Breast epithelium (tissue), 4 donors: Measurements from ENCODE around the gene DPPA5. TPM values are rescaled to one million over a fixed set of nuclear protein-coding genes. Genes with fewer than 3 reads are reported as not detected.

ENCODE experiments used
- DNase-seq, 2 donors: peaks; one replicate each; pipeline ENCODE4 v3.0.0-alpha.2; 2019; ENCODE audit warnings: low spot score in 2 of 2
- H3K27ac ChIP-seq, 2 donors: fragments of 200-600 bp; sonication (generic) in 1 of 2; one replicate each; pipeline ENCODE4 v1.5.1; 2016 to 2019; ENCODE audit warnings: mild to moderate bottlenecking in 1 of 2
- H3K27me3 ChIP-seq, 2 donors: fragments of 200-600 bp; sonication (generic) in 1 of 2; one replicate each; pipeline versions ENCODE4 v1.5.1 to v1.6.0; 2017 to 2019; ENCODE audit warnings: control low read depth in 1 of 2, mild to moderate bottlenecking in 1 of 2
- H3K36me3 ChIP-seq: fragments of 200-600 bp; one replicate; pipeline ENCODE4 v1.5.1; 2019
- H3K4me1 ChIP-seq, 2 donors: fragments of 200-600 bp; sonication (generic); one replicate each; pipeline ENCODE4 v1.5.1; 2016 to 2019; ENCODE audit warnings: control low read depth in 1 of 2
- H3K4me3 ChIP-seq, 3 donors: fragments of 200-600 bp; sonication (generic); 1 replicate in 2 of 3; 2 replicates in 1 of 3; pipeline ENCODE4 v1.5.1; 2016 to 2019; ENCODE audit warnings: mild to moderate bottlenecking in 3 of 3, moderate library complexity in 2 of 3
- H3K9me3 ChIP-seq, 2 donors: fragments of 200-600 bp; sonication (generic) in 1 of 2; one replicate each; pipeline ENCODE4 v1.5.1; 2016 to 2019; ENCODE audit warnings: control low read depth in 1 of 2
- POLR2A ChIP-seq: fragments of 450-650 bp; IDR thresholded peaks from one replicate; pipeline ENCODE4 v1.6.1; 2016; ENCODE audit warnings: antibody characterized with exemption, mild to moderate bottlenecking, moderate library complexity
- POLR2AphosphoS5 ChIP-seq, 3 donors: sonication (generic); formaldehyde crosslinking; IDR thresholded peaks; one replicate each; pipeline ENCODE4 v1.6.1; 2017; ENCODE audit warnings: antibody characterized with exemption in 3 of 3
- intact Hi-C: fragments of 100-400 bp; cut with DNase I; formaldehyde crosslinking; loops from one replicate; pipeline ENCODE4 v1.15.1; 2023; ENCODE audit warnings: low total_unique reads
- total RNA-seq, 3 donors: library from RNA; depleted of rRNA; stranded (reverse); fragments of >200 nt; gene quantifications; one replicate each; pipeline ENCODE4 v1.1.0, GENCODE V29; 2016
- TF ChIP-seq, protein P1 (sequence below), 3 donors: fragments of 450-650 bp; IDR thresholded peaks; one replicate each; pipeline ENCODE4 v1.5.1; 2016 to 2017; ENCODE audit warnings: antibody characterized with exemption in 3 of 3, mild to moderate bottlenecking in 3 of 3, moderate library complexity in 3 of 3

Gene DPPA5
- total RNA-seq, 3 donors from 2014 or later: not detected

DNA sequence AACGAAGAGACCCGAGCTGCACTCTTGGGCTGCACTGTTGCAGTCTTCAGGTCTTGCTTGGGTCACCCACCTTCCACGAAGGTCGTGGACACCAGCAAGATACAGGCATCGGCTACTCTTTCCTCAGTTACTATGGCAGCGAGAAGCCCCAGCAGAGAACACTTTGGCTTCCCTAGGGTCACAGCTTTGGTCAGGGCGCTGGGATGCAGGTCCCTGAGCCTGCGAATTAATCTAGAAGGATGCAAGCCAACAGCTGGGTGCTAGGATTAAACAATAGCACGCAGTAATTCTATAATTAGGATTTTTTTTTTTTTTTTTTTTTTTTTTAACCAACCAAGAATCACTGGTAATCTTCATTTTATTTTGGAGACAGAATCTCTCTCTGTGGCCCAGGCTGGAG lies 10.5 kb upstream of the DPPA5 start:
- no peak for DNase-seq

DNA sequence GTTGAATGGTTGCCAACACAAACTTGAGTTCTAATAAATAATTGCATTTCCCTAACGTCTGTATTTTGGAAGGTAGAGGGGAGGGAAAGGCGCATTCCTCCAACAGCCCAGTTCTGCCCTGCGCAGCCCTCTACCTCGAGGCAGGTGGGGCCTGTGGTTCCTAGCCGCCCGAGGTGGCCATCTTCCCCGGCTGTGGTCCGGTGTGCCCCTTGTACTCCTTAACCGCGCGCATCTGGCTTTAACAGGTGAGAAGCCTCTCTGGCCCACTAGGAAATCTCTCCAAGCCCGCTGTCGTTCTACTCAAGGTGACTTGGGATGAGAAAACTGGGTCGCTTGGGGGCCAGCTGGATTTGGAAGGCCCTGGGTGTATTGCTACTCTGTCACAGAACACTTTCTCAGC lies 10.0 kb upstream of the DPPA5 start:
- Histone ChIP-seq H3K27ac (no peak overlapping the region), H3K4me3 (no peak overlapping the region), H3K36me3 (no peaks in the 10 kb centered on the region), H3K27me3 (no peaks in the 10 kb centered on the region), H3K9me3 (peaks cover 0 to 15% of the 10 kb centered on the region in 2 donors), H3K4me1 (no peaks in the 10 kb centered on the region)
- no peak for DNase-seq
- intact Hi-C loops: no loop called here
- no peak for TF ChIP-seq POLR2AphosphoS5 (IDR thresholded peaks at IDR 0.05)
- TF ChIP-seq, protein P1, sequence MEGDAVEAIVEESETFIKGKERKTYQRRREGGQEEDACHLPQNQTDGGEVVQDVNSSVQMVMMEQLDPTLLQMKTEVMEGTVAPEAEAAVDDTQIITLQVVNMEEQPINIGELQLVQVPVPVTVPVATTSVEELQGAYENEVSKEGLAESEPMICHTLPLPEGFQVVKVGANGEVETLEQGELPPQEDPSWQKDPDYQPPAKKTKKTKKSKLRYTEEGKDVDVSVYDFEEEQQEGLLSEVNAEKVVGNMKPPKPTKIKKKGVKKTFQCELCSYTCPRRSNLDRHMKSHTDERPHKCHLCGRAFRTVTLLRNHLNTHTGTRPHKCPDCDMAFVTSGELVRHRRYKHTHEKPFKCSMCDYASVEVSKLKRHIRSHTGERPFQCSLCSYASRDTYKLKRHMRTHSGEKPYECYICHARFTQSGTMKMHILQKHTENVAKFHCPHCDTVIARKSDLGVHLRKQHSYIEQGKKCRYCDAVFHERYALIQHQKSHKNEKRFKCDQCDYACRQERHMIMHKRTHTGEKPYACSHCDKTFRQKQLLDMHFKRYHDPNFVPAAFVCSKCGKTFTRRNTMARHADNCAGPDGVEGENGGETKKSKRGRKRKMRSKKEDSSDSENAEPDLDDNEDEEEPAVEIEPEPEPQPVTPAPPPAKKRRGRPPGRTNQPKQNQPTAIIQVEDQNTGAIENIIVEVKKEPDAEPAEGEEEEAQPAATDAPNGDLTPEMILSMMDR (IDR thresholded peaks at IDR 0.05): no peak
- no peak for TF ChIP-seq POLR2A

More for the DNA sequence above, 10.5 kb upstream of the DPPA5 start:
- Histone ChIP-seq H3K27ac (no peak overlapping the region), H3K4me3 (no peak overlapping the region), H3K27me3 (no peaks in the 10 kb centered on the region), H3K9me3 (peaks cover 0 to 15% of the 10 kb centered on the region in 2 donors), H3K36me3 (no peaks in the 10 kb centered on the region), H3K4me1 (no peaks in the 10 kb centered on the region)
- intact Hi-C loops: no loop called here
- TF ChIP-seq POLR2AphosphoS5 (IDR thresholded peaks at IDR 0.05) (no peak), POLR2A (no peak)
- TF ChIP-seq, protein P1 (IDR thresholded peaks at IDR 0.05): no peak

DNA sequence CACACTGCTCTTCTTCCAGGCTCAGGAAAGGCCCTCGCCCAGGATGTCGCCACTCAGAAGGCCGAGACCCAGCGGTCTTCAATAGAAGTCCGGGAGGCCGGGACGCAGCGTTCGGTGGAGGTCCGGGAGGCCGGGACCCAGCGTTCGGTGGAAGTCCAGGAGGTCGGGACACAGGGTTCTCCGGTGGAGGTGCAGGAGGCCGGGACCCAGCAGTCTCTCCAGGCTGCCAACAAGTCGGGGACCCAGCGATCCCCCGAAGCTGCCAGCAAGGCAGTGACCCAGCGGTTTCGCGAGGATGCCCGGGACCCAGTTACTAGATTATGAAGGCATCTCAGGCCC lies 9.4 kb upstream of the DPPA5 start:
- H3K9me3 ChIP-seq: peaks cover 0 to 15% of the 10 kb centered on the region in 2 donors
- intact Hi-C loops: no loop called here
- H3K36me3 ChIP-seq: no peaks in the 10 kb centered on the region
- no peak overlapping the region for H3K27ac ChIP-seq
- no peak for DNase-seq
- no peak for TF ChIP-seq POLR2AphosphoS5 (IDR thresholded peaks at IDR 0.05)
- TF ChIP-seq POLR2A: no peak
- TF ChIP-seq, protein P1 (IDR thresholded peaks at IDR 0.05): no peak
- H3K4me1 ChIP-seq: no peaks in the 10 kb centered on the region
- H3K27me3 ChIP-seq: no peaks in the 10 kb centered on the region
- H3K4me3 ChIP-seq: no peak overlapping the region

DNA sequence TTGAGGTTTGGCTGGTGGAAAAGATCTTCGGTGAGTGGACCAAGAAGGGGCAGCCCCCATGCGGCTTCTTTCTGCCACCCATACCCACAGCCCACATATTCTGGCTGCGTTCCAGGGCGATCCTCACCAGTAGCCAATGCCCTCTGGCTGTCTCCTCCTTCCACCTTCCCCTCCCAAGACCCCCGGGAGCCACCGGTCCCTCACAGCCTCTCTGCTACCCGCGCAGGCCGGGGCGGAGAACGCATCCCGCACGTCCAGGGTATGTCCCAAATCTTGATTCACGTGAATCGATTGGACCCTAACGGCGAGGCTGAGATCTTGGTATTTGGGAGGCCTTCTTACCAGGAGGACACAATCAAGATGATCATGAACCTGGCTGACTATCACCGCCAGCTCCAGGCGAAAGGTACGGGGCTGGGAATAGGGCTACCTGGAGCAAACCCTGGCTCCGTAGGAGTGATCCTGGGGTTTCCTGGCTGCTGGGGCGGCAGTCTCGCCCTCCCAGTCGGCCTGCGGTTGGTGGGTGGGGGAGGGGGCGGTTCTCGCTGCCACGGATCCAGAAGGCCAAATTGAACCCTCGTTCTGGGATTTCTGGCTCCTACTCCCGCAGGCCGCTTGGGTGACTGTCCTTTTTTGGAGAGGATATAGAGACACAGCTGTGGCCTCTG lies 8.9 kb upstream of the DPPA5 start:
- no peaks in the 10 kb centered on the region for H3K36me3 ChIP-seq
- H3K4me1 ChIP-seq: no peaks in the 10 kb centered on the region
- H3K27ac ChIP-seq: no peak overlapping the region
- H3K4me3 ChIP-seq: no peak overlapping the region
- no peak for DNase-seq
- peaks cover 0 to 15% of the 10 kb centered on the region in 2 donors for H3K9me3 ChIP-seq
- TF ChIP-seq, protein P1 (IDR thresholded peaks at IDR 0.05): no peak
- no peak for TF ChIP-seq POLR2A
- no peaks in the 10 kb centered on the region for H3K27me3 ChIP-seq
- intact Hi-C loops: no loop called here

DNA sequence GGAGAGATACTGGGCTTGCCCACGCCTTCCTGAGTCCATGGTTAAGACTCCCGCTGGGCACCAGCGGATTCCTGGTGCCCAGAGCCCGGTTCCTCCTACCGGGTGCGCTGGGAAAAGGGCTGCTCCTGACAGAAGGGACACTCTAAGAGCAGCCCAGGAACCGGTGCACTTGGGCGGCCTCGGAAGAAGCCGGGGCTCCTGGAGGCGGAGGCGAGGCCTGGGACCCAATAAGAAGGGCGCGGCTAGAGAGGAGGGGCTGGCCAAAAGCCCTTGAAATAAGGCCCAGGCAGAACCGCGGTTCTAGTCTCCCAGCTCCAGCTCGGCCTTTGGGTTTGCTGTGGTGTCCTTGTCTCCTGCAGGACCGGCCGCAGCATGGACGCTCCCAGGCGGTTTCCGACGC lies 8.3 kb upstream of the DPPA5 start, which contains the start of gene KHDC3L:
Gene KHDC3L, plus strand, starts transcription at position 301 of the 400 bp plus-strand sequence. Its CDS starts 72 bp downstream, at position 373.
- intact Hi-C loops: no loop called here
- H3K27ac ChIP-seq: no peak within 1 kb of the TSS
- no peaks in the 10 kb centered on the region for H3K36me3 ChIP-seq
- TF ChIP-seq POLR2AphosphoS5 (IDR thresholded peaks at IDR 0.05): no peak
- TF ChIP-seq POLR2A: no peak
- TF ChIP-seq, protein P1 (IDR thresholded peaks at IDR 0.05): no peak
- H3K4me1 ChIP-seq: no peaks in the 10 kb centered on the region
- no peaks in the 10 kb centered on the region for H3K27me3 ChIP-seq
- no peak for DNase-seq
- no peak within 1 kb of the TSS for H3K4me3 ChIP-seq
- H3K9me3 ChIP-seq: peaks cover 0 to 15% of the 10 kb centered on the region in 2 donors
